HepG2 (cell line): ENCODE data around the gene WDR93. TPM values are rescaled to one million over a fixed set of nuclear protein-coding genes. Genes with fewer than 3 reads are reported as not detected.

Experiments
- AGO1 ChIP-seq: fragments of 200-400 bp; formaldehyde crosslinking; IDR thresholded peaks from 2 replicates; pipeline ENCODE4 v1.6.1; 2017; ENCODE audit warnings: mild to moderate bottlenecking, low read depth, low read length, moderate library complexity; ENCODE audit not compliant: poor library complexity, severe bottlenecking
- ATRX ChIP-seq: sonication (generic); formaldehyde crosslinking; IDR thresholded peaks from 2 replicates; pipeline ENCODE4 v1.4.0; 2020; ENCODE audit warnings: missing genetic modification reagents, borderline replicate concordance
- FOXO1 ChIP-seq: sonication (generic); formaldehyde crosslinking; IDR thresholded peaks from 2 replicates; pipeline ENCODE4 v1.4.0; 2020; ENCODE audit warnings: missing genetic modification reagents
- HMG20B ChIP-seq: conservative IDR thresholded peaks from 2 replicates; pipeline ENCODE4 v1.6.1; 2016; ENCODE audit warnings: missing genetic modification reagents, missing compliant biosample characterization
- KAT8 ChIP-seq: IDR thresholded peaks from 2 replicates; pipeline ENCODE4 v1.6.1; 2016; ENCODE audit warnings: missing genetic modification reagents, missing compliant biosample characterization
- KLF13 ChIP-seq: sonication (generic); formaldehyde crosslinking; IDR thresholded peaks from 2 replicates; pipeline ENCODE4 v1.4.0; 2020; ENCODE audit warnings: mild to moderate bottlenecking, missing genetic modification reagents
- LCORL ChIP-seq, 2 experiments: fragments of 450-650 bp in 1 of 2; sonication (generic) in 1 of 2; formaldehyde crosslinking in 1 of 2; IDR thresholded peaks; 2 replicates each; pipeline versions ENCODE4 v1.5.0 to v1.6.1; 2017 to 2020; ENCODE audit warnings: antibody characterized with exemption in 1 of 2, missing genetic modification reagents in 1 of 2
- PAF1 ChIP-seq: IDR thresholded peaks from 2 replicates; pipeline ENCODE4 v1.6.1; 2016; ENCODE audit warnings: missing genetic modification reagents, missing compliant biosample characterization
- POLR2G ChIP-seq: fragments of 200-400 bp; formaldehyde crosslinking; IDR thresholded peaks from 2 replicates; pipeline ENCODE4 v1.6.1; 2018; ENCODE audit warnings: mild to moderate bottlenecking, low read depth, low read length, moderate library complexity
- RFXAP ChIP-seq: sonication (generic); formaldehyde crosslinking; IDR thresholded peaks from 2 replicates; pipeline ENCODE4 v1.4.0; 2020; ENCODE audit warnings: missing genetic modification reagents, borderline replicate concordance
- SALL1 ChIP-seq: sonication (generic); formaldehyde crosslinking; IDR thresholded peaks from 2 replicates; pipeline ENCODE4 v1.8.0; 2022; ENCODE audit warnings: mild to moderate bottlenecking, missing genetic modification reagents
- STAG1 ChIP-seq: sonication (generic); formaldehyde crosslinking; IDR thresholded peaks from 2 replicates; pipeline ENCODE4 v1.4.0; 2020; ENCODE audit warnings: missing genetic modification reagents
- TBP ChIP-seq: sonication (generic); formaldehyde crosslinking; IDR thresholded peaks from 2 replicates; pipeline ENCODE4 v1.5.0; 2020; ENCODE audit warnings: missing genetic modification reagents
- TBX3 ChIP-seq: fragments of 450-650 bp; IDR thresholded peaks from 2 replicates; pipeline ENCODE4 v1.6.1; 2017; ENCODE audit warnings: antibody characterized with exemption, mild to moderate bottlenecking, inconsistent platforms, borderline replicate concordance
- U2AF2 ChIP-seq: fragments of 200-400 bp; formaldehyde crosslinking; IDR thresholded peaks from 2 replicates; pipeline ENCODE4 v1.6.1; 2017; ENCODE audit warnings: low read depth, mild to moderate bottlenecking, low read length
- polyA plus RNA-seq, 8 experiments: library from polyadenylated mRNA; depleted of rRNA in 3 of 8; stranded (reverse) in 7 of 8; unstranded in 1 of 8; fragments of >200 nt; fragmentation: Illumina TruSeq in 4 of 8; extraction: Trizol in 4 of 8; gene quantifications; 2 replicates each; pipeline versions ENCODE4 v1.2.1 to v1.2.3, GENCODE V29; 2011 to 2016; ENCODE audit warnings: low read depth in 4 of 8, missing spikeins in 1 of 8, mixed read lengths in 1 of 8; ENCODE audit not compliant: insufficient read depth in 1 of 8
- total RNA-seq, 5 experiments: library from RNA; depleted of rRNA; stranded (reverse); fragments of >200 nt; fragmentation: Illumina TruSeq; extraction: Trizol; gene quantifications; 2 replicates each; pipeline ENCODE4 v1.2.3, GENCODE V29; 2016; ENCODE audit warnings: low read depth in 1 of 5
- TF ChIP-seq, protein P1 (sequence below): sonication (generic); formaldehyde crosslinking; IDR thresholded peaks from 2 replicates; pipeline ENCODE4 v1.5.1; 2020; ENCODE audit warnings: mild to moderate bottlenecking, missing genetic modification reagents, moderate library complexity
- TF ChIP-seq, protein P2 (sequence below): sonication (generic); formaldehyde crosslinking; conservative IDR thresholded peaks from 2 replicates; pipeline ENCODE4 v1.5.0; 2020; ENCODE audit warnings: missing genetic modification reagents
- TF ChIP-seq, protein P3 (sequence below): sonication (generic); formaldehyde crosslinking; IDR thresholded peaks from 2 replicates; pipeline ENCODE4 v1.5.0; 2020; ENCODE audit warnings: mild to moderate bottlenecking, missing genetic modification reagents, moderate library complexity

Gene WDR93
- total and polyA plus RNA-seq, 2 of the 13 experiments (the other 11 are each of a cell fraction or from before 2014, with no cell fraction given) = 0.07 TPM; not detected in 1

- TF ChIP-seq, protein P1, sequence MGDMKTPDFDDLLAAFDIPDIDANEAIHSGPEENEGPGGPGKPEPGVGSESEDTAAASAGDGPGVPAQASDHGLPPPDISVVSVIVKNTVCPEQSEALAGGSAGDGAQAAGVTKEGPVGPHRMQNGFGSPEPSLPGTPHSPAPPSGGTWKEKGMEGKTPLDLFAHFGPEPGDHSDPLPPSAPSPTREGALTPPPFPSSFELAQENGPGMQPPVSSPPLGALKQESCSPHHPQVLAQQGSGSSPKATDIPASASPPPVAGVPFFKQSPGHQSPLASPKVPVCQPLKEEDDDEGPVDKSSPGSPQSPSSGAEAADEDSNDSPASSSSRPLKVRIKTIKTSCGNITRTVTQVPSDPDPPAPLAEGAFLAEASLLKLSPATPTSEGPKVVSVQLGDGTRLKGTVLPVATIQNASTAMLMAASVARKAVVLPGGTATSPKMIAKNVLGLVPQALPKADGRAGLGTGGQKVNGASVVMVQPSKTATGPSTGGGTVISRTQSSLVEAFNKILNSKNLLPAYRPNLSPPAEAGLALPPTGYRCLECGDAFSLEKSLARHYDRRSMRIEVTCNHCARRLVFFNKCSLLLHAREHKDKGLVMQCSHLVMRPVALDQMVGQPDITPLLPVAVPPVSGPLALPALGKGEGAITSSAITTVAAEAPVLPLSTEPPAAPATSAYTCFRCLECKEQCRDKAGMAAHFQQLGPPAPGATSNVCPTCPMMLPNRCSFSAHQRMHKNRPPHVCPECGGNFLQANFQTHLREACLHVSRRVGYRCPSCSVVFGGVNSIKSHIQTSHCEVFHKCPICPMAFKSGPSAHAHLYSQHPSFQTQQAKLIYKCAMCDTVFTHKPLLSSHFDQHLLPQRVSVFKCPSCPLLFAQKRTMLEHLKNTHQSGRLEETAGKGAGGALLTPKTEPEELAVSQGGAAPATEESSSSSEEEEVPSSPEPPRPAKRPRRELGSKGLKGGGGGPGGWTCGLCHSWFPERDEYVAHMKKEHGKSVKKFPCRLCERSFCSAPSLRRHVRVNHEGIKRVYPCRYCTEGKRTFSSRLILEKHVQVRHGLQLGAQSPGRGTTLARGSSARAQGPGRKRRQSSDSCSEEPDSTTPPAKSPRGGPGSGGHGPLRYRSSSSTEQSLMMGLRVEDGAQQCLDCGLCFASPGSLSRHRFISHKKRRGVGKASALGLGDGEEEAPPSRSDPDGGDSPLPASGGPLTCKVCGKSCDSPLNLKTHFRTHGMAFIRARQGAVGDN (CRISPR knock-in tag) = peak; percentile 17; the same call in 1 of the 2 replicates
- 0 out of 2 replicates have a peak, but pooled peaks have one; percentile 3 for TF ChIP-seq SALL1 (CRISPR knock-in tag)
- 0 out of 2 replicates have a peak, but pooled peaks have one; percentile 25 for TF ChIP-seq KLF13 (CRISPR knock-in tag)
- no peak for TF ChIP-seq FOXO1
- TF ChIP-seq STAG1 = 0 out of 2 replicates have a peak, but pooled peaks have one; percentile 8
- no peak for TF ChIP-seq HMG20B (CRISPR knock-in tag)
- TF ChIP-seq PAF1 = peak; percentile 44; the same call in 1 of the 2 replicates
- TF ChIP-seq POLR2G = peak; percentile 46
- no peak for TF ChIP-seq TBP
- TF ChIP-seq U2AF2 = no peak
- TF ChIP-seq, protein P2, sequence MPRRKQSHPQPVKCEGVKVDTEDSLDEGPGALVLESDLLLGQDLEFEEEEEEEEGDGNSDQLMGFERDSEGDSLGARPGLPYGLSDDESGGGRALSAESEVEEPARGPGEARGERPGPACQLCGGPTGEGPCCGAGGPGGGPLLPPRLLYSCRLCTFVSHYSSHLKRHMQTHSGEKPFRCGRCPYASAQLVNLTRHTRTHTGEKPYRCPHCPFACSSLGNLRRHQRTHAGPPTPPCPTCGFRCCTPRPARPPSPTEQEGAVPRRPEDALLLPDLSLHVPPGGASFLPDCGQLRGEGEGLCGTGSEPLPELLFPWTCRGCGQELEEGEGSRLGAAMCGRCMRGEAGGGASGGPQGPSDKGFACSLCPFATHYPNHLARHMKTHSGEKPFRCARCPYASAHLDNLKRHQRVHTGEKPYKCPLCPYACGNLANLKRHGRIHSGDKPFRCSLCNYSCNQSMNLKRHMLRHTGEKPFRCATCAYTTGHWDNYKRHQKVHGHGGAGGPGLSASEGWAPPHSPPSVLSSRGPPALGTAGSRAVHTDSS (CRISPR knock-in tag) = no peak
- no peak for TF ChIP-seq RFXAP (CRISPR knock-in tag)
- TF ChIP-seq KAT8 (CRISPR knock-in tag) = no peak
- TF ChIP-seq ATRX (CRISPR knock-in tag) = no peak
- TF ChIP-seq, protein P3, sequence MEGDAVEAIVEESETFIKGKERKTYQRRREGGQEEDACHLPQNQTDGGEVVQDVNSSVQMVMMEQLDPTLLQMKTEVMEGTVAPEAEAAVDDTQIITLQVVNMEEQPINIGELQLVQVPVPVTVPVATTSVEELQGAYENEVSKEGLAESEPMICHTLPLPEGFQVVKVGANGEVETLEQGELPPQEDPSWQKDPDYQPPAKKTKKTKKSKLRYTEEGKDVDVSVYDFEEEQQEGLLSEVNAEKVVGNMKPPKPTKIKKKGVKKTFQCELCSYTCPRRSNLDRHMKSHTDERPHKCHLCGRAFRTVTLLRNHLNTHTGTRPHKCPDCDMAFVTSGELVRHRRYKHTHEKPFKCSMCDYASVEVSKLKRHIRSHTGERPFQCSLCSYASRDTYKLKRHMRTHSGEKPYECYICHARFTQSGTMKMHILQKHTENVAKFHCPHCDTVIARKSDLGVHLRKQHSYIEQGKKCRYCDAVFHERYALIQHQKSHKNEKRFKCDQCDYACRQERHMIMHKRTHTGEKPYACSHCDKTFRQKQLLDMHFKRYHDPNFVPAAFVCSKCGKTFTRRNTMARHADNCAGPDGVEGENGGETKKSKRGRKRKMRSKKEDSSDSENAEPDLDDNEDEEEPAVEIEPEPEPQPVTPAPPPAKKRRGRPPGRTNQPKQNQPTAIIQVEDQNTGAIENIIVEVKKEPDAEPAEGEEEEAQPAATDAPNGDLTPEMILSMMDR (CRISPR knock-in tag) = peak; percentile 30; the same call in 1 of the 2 replicates
- no peak for TF ChIP-seq TBX3
- TF ChIP-seq AGO1 = peak; percentile 36
- no peak for TF ChIP-seq LCORL (IDR thresholded peaks at IDR 0.05)
- TF ChIP-seq LCORL (CRISPR knock-in tag; IDR thresholded peaks at IDR 0.05) = no peak
These were observed 93.5 kb downstream of the WDR93 start (continued) for GRCh38 chr15:89783861-89784685.
